ENCODE results near the gene THAP12. TPM values are rescaled to one million over a fixed set of nuclear protein-coding genes. Genes with fewer than 3 reads are reported as not detected.

THAP12 gene
- total and polyA plus RNA-seq, 2 experiments from 2014 or later = 20.1 to 36.0 TPM

- Histone ChIP-seq H3F3A (replicated peaks; ENCODE audit: low read depth) (no peaks in the 10 kb centered on the region), H3K4me1 (ENCODE audit: insufficient read depth) (peaks cover 17% of the 10 kb centered on the region), H3K4me2 (peak overlapping the region; percentile 93), H3K4me3 (peak overlapping the region; percentile 71), H4K20me1 (replicated peaks; ENCODE audit: insufficient read depth) (no peaks in the 10 kb centered on the region), H3K9me2 (ENCODE audit: insufficient read depth) (no peaks in the 10 kb centered on the region), H3K79me2 (replicated peaks; ENCODE audit: insufficient read depth) (no peaks in the 10 kb centered on the region), H2AFZ (peak overlapping the region; percentile 92), H3K36me3 (ENCODE audit: insufficient read depth) (no peaks in the 10 kb centered on the region; the same call in 1 of the 2 replicates), H3K27ac (ENCODE audit: low read depth) (no peak overlapping the region), H3K27me3 (ENCODE audit: insufficient read depth) (peaks cover 43% of the 10 kb centered on the region)
- Mint-ChIP-seq H3K36me3 (ENCODE audit: low read depth) (no peaks in the 10 kb centered on the region), H3K27me3 (ENCODE audit: insufficient read depth, low read depth, poor library complexity) (peaks cover 47% of the 10 kb centered on the region), H3K9me3 (no peaks in the 10 kb centered on the region), H3K27ac (no peak overlapping the region), H3K4me1 (peaks cover 24% of the 10 kb centered on the region), H3K4me3 (peak overlapping the region; percentile 59)
- TF ChIP-seq CTCF (conservative IDR thresholded peaks at IDR 0.05; ENCODE audit: low read depth in 2 of 2) (no peak), STAT1 (IDR thresholded peaks at IDR 0.05; ENCODE audit: unreplicated experiment) (no peak), POLR2AphosphoS5 (IDR thresholded peaks at IDR 0.05; ENCODE audit: low read depth) (no peak), EZH2phosphoT487 (IDR thresholded peaks at IDR 0.05; ENCODE audit: unreplicated experiment) (no peak), CREB1 (CRISPR knock-in tag; IDR thresholded peaks at IDR 0.05; ENCODE audit: low read depth) (no peak), EZH2 (IDR thresholded peaks at IDR 0.05; ENCODE audit: low read depth, unreplicated experiment) (no peak), ZNF114 (CRISPR knock-in tag; IDR thresholded peaks at IDR 0.05) (no peak), JUNB (IDR thresholded peaks at IDR 0.05; ENCODE audit: unreplicated experiment) (no peak), ZNF331 (CRISPR knock-in tag; IDR thresholded peaks at IDR 0.05; ENCODE audit: low read depth) (no peak), NANOG (IDR thresholded peaks at IDR 0.05; ENCODE audit: borderline replicate concordance) (no peak)
- TF ChIP-seq, protein P1, sequence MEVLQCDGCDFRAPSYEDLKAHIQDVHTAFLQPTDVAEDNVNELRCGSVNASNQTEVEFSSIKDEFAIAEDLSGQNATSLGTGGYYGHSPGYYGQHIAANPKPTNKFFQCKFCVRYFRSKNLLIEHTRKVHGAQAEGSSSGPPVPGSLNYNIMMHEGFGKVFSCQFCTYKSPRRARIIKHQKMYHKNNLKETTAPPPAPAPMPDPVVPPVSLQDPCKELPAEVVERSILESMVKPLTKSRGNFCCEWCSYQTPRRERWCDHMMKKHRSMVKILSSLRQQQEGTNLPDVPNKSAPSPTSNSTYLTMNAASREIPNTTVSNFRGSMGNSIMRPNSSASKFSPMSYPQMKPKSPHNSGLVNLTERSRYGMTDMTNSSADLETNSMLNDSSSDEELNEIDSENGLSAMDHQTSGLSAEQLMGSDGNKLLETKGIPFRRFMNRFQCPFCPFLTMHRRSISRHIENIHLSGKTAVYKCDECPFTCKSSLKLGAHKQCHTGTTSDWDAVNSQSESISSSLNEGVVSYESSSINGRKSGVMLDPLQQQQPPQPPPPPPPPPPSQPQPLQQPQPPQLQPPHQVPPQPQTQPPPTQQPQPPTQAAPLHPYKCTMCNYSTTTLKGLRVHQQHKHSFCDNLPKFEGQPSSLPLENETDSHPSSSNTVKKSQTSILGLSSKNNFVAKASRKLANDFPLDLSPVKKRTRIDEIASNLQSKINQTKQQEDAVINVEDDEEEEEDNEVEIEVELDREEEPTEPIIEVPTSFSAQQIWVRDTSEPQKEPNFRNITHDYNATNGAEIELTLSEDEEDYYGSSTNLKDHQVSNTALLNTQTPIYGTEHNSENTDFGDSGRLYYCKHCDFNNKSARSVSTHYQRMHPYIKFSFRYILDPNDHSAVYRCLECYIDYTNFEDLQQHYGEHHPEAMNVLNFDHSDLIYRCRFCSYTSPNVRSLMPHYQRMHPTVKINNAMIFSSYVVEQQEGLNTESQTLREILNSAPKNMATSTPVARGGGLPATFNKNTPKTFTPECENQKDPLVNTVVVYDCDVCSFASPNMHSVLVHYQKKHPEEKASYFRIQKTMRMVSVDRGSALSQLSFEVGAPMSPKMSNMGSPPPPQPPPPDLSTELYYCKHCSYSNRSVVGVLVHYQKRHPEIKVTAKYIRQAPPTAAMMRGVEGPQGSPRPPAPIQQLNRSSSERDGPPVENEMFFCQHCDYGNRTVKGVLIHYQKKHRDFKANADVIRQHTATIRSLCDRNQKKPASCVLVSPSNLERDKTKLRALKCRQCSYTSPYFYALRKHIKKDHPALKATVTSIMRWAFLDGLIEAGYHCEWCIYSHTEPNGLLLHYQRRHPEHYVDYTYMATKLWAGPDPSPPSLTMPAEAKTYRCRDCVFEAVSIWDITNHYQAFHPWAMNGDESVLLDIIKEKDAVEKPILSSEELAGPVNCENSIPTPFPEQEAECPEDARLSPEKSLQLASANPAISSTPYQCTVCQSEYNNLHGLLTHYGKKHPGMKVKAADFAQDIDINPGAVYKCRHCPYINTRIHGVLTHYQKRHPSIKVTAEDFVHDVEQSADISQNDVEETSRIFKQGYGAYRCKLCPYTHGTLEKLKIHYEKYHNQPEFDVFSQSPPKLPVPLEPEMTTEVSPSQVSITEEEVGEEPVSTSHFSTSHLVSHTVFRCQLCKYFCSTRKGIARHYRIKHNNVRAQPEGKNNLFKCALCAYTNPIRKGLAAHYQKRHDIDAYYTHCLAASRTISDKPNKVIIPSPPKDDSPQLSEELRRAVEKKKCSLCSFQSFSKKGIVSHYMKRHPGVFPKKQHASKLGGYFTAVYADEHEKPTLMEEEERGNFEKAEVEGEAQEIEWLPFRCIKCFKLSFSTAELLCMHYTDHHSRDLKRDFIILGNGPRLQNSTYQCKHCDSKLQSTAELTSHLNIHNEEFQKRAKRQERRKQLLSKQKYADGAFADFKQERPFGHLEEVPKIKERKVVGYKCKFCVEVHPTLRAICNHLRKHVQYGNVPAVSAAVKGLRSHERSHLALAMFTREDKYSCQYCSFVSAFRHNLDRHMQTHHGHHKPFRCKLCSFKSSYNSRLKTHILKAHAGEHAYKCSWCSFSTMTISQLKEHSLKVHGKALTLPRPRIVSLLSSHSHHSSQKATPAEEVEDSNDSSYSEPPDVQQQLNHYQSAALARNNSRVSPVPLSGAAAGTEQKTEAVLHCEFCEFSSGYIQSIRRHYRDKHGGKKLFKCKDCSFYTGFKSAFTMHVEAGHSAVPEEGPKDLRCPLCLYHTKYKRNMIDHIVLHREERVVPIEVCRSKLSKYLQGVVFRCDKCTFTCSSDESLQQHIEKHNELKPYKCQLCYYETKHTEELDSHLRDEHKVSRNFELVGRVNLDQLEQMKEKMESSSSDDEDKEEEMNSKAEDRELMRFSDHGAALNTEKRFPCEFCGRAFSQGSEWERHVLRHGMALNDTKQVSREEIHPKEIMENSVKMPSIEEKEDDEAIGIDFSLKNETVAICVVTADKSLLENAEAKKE (CRISPR knock-in tag; IDR thresholded peaks at IDR 0.05) = no peak
- TF ChIP-seq, protein P2, sequence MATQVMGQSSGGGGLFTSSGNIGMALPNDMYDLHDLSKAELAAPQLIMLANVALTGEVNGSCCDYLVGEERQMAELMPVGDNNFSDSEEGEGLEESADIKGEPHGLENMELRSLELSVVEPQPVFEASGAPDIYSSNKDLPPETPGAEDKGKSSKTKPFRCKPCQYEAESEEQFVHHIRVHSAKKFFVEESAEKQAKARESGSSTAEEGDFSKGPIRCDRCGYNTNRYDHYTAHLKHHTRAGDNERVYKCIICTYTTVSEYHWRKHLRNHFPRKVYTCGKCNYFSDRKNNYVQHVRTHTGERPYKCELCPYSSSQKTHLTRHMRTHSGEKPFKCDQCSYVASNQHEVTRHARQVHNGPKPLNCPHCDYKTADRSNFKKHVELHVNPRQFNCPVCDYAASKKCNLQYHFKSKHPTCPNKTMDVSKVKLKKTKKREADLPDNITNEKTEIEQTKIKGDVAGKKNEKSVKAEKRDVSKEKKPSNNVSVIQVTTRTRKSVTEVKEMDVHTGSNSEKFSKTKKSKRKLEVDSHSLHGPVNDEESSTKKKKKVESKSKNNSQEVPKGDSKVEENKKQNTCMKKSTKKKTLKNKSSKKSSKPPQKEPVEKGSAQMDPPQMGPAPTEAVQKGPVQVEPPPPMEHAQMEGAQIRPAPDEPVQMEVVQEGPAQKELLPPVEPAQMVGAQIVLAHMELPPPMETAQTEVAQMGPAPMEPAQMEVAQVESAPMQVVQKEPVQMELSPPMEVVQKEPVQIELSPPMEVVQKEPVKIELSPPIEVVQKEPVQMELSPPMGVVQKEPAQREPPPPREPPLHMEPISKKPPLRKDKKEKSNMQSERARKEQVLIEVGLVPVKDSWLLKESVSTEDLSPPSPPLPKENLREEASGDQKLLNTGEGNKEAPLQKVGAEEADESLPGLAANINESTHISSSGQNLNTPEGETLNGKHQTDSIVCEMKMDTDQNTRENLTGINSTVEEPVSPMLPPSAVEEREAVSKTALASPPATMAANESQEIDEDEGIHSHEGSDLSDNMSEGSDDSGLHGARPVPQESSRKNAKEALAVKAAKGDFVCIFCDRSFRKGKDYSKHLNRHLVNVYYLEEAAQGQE (IDR thresholded peaks at IDR 0.05; ENCODE audit: unreplicated experiment) = no peak
- TF ChIP-seq, protein P3, sequence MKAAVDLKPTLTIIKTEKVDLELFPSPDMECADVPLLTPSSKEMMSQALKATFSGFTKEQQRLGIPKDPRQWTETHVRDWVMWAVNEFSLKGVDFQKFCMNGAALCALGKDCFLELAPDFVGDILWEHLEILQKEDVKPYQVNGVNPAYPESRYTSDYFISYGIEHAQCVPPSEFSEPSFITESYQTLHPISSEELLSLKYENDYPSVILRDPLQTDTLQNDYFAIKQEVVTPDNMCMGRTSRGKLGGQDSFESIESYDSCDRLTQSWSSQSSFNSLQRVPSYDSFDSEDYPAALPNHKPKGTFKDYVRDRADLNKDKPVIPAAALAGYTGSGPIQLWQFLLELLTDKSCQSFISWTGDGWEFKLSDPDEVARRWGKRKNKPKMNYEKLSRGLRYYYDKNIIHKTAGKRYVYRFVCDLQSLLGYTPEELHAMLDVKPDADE (IDR thresholded peaks at IDR 0.05) = no peak
- ATAC-seq (no peak), DNase-seq (ENCODE audit: low spot score) (no peak)
Measured at GRCh38 chr11:76322540-76322939, 58.4 kb downstream of the THAP12 start.
